Fibroblast of upper back skin (primary cell): ENCODE measurements around the gene GFM2.
"Not testable (repeated sequence)": the region's sequence is repeated elsewhere in the genome, so short reads cannot be mapped to it uniquely, and the experiment has no call there.

ENCODE experiments used
- DNase-seq: peaks from one replicate; pipeline ENCODE4 v3.0.0-alpha.2; 2013

The GFM2 gene, protein sequence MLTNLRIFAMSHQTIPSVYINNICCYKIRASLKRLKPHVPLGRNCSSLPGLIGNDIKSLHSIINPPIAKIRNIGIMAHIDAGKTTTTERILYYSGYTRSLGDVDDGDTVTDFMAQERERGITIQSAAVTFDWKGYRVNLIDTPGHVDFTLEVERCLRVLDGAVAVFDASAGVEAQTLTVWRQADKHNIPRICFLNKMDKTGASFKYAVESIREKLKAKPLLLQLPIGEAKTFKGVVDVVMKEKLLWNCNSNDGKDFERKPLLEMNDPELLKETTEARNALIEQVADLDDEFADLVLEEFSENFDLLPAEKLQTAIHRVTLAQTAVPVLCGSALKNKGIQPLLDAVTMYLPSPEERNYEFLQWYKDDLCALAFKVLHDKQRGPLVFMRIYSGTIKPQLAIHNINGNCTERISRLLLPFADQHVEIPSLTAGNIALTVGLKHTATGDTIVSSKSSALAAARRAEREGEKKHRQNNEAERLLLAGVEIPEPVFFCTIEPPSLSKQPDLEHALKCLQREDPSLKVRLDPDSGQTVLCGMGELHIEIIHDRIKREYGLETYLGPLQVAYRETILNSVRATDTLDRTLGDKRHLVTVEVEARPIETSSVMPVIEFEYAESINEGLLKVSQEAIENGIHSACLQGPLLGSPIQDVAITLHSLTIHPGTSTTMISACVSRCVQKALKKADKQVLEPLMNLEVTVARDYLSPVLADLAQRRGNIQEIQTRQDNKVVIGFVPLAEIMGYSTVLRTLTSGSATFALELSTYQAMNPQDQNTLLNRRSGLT

DNA sequence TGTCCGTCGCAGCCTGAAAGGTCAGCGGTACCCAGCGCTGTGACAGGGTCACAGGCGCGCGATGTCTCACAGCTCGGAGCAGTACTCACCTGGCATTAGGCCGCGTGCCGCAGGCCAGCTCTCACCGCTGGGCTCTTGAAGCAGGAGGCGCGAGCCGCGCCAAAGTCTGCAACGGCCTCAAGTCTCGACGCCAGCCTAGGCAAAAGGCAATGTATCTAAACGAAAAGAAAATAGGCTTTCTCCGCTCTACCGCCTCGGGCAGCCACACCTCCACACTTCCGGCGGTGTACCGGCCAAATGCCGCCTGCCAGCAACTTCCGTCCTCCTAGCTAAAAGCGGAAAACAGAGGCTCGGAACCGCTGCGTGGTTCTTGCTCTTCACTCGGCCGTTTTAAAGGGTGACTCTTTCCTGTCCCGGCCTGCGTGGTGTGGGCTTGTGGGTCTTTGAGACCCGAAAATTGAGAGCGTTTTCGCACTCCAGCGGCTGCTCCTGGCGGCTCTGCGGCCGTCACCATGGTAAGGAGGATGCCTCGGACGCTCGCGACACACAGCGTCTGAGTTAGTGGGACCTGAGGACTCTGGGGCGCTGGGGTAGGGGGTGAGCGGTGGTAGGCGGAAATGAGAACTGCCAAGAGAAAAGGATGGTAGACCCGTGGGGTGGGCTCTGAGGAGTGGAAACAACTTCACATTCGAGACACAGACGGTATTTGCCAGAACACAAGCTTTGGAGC, at the start of gene GFM2, which contains the start of gene NSA2:
TSS of gene GFM2 (minus strand) at position 269 of the 730 bp plus-strand sequence. CDS start 3,375 bp downstream, outside the sequence.
TSS of gene NSA2 (plus strand) at position 401 of the 730 bp plus-strand sequence. CDS start at position 513, 112 bp downstream.
- peak; percentile 92 for DNase-seq

GRCh38 chr5:74810915-74811314, 44.0 kb upstream of the GFM2 start:
- no peak for DNase-seq

DNA sequence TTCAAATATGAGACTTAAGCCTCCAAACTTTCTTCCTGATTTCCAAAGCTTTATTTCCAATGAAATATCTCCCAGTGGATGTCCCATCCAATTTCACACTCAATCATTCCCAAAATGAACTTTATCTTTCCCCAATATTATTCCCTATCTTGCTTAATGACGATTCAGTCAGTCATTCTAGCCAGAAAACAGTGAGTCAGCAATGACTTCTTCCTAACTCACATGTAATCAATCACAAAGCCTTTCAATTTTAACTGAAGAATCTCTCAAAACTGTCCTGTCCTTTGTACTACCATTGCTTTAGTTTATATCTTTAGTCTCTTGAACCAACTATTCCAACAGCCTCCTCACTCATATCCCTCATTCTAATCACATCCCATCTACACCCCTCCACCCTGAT, 35.0 kb upstream of the GFM2 start:
- DNase-seq, result peak; percentile 39

GRCh38 chr5:74801197-74801596, 34.3 kb upstream of the GFM2 start:
- DNase-seq, result no peak

DNA sequence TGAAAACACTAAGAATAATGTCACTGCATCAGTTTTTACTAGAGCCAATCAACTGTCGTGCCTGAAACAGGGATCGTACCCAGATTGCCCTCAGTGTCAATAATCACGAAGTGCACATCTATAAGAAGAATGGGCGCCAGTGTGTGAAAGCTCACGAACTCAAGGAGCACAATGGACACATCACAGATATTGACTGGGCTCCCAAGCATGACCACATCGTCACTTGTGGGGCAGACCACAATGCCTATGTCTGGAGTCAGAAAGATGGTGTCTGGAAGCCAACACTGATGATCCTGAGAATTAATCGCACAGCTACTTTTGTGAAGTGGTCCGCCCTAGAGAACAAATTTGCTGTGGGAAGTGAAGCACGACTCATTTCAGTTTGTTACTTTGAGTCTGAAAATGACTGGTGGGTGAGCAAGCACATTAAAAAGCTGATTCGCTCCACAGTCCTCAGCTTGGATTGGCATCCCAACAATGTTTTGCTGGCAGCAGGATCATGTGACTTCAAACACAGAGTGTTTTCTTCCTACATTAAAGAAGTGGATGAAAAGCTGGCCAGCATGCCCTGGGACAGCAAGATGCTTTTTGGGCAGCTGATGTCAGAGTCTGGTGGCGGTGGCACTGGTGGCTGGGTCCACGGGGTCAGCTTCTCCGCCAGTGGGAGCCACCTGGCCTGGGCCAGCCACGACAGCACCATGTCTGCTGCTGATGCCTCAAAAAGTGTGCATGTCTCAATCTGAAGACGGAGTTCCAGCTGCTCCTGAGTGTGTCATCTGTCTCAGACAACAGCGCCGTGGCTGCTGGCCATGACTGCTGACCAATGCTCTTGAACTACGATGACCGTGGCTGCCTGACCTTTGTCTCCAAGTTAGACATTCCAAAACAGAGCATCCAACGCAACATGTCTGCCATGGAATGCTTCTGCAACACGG, 32.3 kb upstream of the GFM2 start:
- peak; percentile 6 for DNase-seq

DNA sequence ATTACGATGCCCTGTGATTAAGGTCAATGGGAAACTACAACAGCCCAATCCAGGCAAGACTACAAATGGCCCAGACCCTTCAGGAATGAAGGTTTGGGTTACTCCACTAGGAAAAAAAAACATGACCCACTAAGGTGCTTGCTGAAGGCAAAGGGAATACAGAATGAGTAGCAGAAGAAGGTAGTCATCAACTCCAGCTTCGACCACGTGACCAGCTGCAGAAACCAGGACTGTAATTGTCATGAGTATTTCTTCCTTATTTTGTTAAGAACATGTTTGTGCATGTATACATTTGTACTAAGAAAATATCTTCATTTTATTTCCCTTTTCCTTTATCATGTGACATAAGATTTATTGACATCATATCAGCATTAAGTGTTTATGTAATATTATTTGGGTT, 24.8 kb upstream of the GFM2 start:
- not testable (repeated sequence) for DNase-seq

- no peak for DNase-seq
Measured at GRCh38 chr5:74787424-74787823, 20.5 kb upstream of the GFM2 start.

- no peak for DNase-seq
Measured at GRCh38 chr5:74786851-74787250, 19.9 kb upstream of the GFM2 start.

GRCh38 chr5:74778609-74779008, 11.7 kb upstream of the GFM2 start:
- DNase-seq, result no peak

DNA sequence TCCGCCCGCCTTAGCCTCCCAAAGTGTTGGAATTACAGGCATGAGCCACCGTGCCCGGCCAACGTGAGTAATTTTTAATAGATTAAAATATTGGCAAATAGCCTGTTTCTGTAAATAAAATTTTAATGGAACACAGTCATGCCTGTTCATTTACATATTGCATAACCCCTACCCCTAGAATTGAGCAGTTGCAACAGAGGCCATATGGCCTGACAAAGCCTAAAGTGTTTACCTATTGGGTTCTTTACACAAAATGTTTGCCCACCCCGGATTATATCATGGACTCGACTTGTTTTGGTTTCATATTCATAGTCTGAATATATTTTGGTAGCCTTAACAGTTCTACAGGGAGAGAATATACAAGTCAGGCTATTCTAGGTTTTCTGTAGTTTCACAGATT, 5.4 kb upstream of the GFM2 start:
- DNase-seq, result no peak

DNA sequence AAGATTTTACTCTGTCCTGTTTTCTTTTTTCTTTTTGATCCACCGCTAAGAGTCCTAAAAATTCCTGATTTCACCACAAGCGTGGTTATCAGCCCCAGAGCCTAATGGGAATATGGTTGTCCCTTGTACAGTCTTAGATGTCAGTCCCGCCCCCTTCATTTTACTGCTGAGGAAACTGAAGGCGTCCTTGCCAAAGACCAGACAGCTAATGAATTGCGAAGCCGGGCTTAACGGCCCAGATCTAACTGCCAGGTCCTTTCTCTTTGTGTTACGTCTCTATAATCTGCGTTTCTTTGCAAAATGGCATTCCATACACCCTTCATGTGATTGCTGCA, 629 bp upstream of the GFM2 start:
- DNase-seq, result peak; percentile 13

DNA sequence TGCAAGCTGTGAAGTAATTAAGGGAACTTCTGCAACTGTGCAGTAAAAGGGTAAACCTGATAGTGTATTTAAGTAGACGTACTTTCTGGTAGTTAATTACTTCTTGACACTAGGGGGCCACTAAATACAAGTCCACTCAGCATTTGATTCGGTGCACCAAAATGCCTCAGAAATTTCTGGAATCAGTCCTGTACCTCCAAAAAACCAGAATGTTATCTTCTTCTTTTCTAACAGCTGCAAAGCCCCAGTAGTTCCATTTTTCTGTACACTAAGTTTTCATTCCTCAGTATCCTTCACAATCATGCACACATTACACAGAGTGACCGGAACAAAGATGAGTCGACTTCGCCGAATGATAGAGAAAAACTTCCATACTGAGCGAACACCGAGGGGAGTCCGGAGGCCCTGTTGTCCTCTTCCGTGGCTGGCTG, 484 bp downstream of the GFM2 start:
- peak; percentile 17 for DNase-seq

DNA sequence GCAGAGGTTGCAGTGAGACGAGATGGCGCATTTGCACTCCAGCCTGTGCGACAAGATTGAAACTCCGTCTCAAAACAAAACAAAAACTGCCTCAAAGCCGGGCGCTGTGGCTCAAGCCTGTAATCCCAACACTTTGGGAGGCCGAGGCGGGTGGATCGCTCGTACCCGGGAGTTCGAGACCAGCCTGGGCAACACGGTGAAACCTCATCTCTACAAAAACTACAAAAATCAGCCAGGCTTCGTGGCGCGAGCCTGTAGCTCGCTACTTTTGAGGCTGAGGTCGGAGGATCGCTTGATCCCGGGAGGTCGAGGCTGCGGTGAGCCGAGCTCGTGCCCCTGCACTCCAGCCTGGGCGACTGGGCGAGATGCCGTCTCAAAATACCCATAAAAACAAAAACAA, 988 bp downstream of the GFM2 start:
- DNase-seq, result no peak

DNA sequence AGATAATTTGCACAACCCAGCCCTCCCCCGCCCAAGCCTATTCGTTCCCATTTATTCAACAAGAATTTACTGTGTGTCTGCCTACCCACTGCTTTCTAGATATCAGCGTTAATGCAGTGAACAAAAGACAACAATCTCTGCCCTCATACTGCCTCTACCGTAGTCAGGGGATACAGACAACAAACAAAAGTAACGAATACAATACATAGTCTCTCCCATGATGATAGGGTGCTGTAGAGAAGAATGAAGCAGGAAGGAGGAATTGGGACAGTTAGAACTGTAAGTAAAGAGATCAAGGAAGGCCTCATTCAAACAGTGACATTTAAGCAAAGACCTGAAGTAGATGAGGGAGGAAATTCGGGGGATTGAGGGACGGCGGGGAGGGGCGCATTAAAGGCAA, 1.7 kb downstream of the GFM2 start:
- DNase-seq, result no peak

DNA sequence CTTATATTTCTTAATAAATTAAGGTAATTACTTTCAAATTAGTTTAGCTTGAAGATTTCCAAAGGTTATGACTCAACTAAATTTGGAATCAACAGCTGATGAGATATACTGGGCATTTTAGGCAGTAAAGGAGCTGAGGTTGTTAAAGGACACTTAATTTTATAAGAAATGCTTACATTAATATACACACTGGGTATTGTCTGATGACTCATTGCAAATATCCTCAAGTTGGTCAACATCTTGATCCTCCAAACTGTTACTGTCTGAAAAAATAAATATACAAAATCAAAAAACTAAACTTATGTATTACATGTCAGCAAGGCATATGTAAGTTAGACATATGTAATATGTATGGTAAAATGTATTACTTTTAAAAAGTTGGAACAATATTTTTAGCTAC, 3.4 kb downstream of the GFM2 start:
- no peak for DNase-seq

GRCh38 chr5:74762599-74762998, 4.3 kb downstream of the GFM2 start:
- peak; percentile 64 for DNase-seq

DNA sequence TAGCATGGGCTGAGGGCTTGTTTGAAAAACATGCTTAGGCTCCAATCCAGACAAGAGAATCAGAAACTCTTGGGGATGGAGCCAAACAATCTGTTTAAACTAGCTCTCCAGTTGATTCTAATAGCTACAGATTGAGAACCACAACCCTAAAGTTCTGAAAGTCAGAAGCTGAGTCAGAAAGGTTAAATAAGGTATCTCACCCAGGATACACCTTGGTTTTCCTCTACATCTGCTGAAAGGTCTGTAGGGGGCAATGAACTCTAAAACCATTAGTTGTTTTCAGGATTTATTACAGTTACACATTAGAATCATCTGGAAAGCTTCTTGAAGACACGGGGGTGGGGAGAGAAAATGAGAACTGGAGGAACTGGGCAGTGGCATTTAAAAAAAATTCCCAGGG, 5.7 kb downstream of the GFM2 start:
- DNase-seq, result no peak

DNA sequence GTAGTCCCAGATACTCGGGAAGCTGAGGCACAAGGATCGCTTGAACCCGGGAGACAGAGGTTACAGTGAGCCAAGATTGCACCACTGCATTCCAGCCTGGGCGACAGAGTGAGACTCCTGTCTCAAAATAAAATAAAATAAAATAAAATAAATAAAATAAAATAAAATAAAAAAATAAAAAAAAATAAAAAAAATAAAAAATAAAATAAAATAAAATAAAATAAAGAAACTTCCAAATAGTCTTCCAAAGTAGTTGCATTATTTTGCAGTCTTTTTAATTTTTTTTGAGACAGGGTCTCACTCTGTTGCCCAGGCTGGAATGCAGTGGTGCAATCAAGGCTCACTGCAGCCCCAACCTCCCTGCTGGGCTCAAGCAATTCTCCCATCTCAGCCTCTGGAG, 18.2 kb downstream of the GFM2 start:
- DNase-seq, result not testable (repeated sequence)

DNA sequence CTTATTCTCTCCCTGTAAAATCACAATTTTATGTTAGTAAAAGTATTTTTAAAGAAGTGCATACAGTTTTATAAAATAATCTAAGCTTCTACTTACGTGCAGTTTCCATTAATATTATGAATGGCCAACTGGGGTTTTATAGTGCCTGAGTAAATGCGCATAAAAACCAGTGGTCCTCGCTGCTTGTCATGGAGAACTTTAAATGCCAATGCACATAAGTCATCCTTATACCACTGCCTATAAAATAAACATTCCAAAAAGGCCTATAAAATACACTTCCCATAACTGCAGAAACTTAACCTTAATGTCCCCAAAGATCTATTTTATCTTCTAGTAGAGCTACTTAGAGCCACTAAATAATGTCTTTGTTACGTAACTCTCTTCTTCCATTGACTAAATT, 28.5 kb downstream of the GFM2 start:
- DNase-seq, result no peak

DNA sequence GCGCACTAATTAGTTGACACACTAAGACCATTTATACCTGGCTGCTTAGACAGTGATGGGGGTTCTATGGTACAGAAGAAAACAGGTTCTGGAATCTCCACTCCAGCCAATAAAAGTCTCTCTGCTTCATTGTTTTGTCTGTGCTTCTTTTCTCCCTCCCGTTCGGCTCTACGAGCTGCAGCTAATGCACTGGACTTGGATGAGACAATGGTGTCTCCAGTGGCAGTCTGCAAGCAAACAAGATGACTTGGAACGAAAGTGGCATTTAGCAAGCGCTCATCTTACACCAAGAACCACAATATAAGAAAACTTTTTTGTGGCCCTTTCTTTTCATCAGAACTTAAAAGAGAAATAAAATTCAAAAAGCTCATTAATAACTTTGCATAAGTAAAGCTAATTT, 30.2 kb downstream of the GFM2 start:
- no peak for DNase-seq

DNA sequence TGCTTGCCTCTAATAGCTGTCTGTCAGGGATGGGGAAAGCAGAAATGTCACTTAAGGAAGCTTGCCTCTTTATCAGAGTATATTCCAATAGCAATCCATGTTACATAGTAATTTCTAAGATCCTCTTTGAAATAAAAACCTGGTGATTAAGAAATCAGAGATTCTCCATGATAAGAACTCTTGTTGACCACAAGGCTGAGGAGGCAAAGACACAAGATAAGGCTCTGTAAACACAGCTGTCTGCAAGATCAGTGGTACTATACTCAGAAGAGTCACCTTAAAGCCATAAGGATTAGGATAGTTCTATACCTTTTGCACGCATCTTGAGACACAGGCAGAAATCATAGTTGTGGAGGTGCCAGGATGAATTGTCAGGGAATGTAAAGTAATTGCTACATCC, 41.6 kb downstream of the GFM2 start:
- no peak for DNase-seq

GRCh38 chr5:74722271-74722670, 44.6 kb downstream of the GFM2 start:
- no peak for DNase-seq
